HepG2 (cell line): ENCODE results near the gene YPEL3. TPM values are rescaled to one million over a fixed set of nuclear protein-coding genes. Genes with fewer than 3 reads are reported as not detected.

Experiments used
- ETV5 ChIP-seq: IDR thresholded peaks from 2 replicates; pipeline ENCODE4 v1.6.1; 2018; ENCODE audit warnings: missing biosample characterization, missing genetic modification reagents, inconsistent platforms, borderline replicate concordance
- HOXD1 ChIP-seq: sonication (generic); formaldehyde crosslinking; IDR thresholded peaks from 2 replicates; pipeline ENCODE4 v1.5.0; 2020; ENCODE audit warnings: missing genetic modification reagents
- KAT2B ChIP-seq: fragments of 150-350 bp; IDR thresholded peaks from 2 replicates; pipeline ENCODE4 v1.6.1; 2014; ENCODE audit warnings: low read depth, low read length, borderline replicate concordance
- RAD21 ChIP-seq: fragments of 450-650 bp; formaldehyde crosslinking; IDR thresholded peaks from 2 replicates; pipeline ENCODE4 v1.5.0; 2020; ENCODE audit warnings: mild to moderate bottlenecking
- RFX3 ChIP-seq: IDR thresholded peaks from 2 replicates; pipeline ENCODE4 v1.6.1; 2016; ENCODE audit warnings: missing biosample characterization, missing genetic modification reagents
- SNAI1 ChIP-seq: sonication (generic); formaldehyde crosslinking; IDR thresholded peaks from 2 replicates; pipeline ENCODE4 v1.5.0; 2020; ENCODE audit warnings: mild to moderate bottlenecking, missing genetic modification reagents, borderline replicate concordance
- SPEN ChIP-seq: sonication (generic); formaldehyde crosslinking; IDR thresholded peaks from 2 replicates; pipeline ENCODE4 v1.5.1; 2020; ENCODE audit warnings: low read depth, mild to moderate bottlenecking, missing genetic modification reagents
- SRSF1 ChIP-seq: fragments of 200-400 bp; formaldehyde crosslinking; optimal IDR thresholded peaks from 2 replicates; pipeline ENCODE3; 2017; ENCODE audit warnings: mild to moderate bottlenecking, low read depth, low read length, moderate library complexity
- STAG1 ChIP-seq: sonication (generic); formaldehyde crosslinking; IDR thresholded peaks from 2 replicates; pipeline ENCODE4 v1.4.0; 2020; ENCODE audit warnings: missing genetic modification reagents
- ZFP1 ChIP-seq: IDR thresholded peaks from 2 replicates; pipeline ENCODE4 v1.6.1; 2016
- ZFP36L1 ChIP-seq: sonication (generic); formaldehyde crosslinking; IDR thresholded peaks from 2 replicates; pipeline ENCODE4 v1.8.0; 2022; ENCODE audit warnings: mild to moderate bottlenecking, missing genetic modification reagents, moderate library complexity
- ZFP90 ChIP-seq: sonication (generic); formaldehyde crosslinking; IDR thresholded peaks from 2 replicates; pipeline ENCODE4 v1.8.0; 2022; ENCODE audit warnings: missing genetic modification reagents, mild to moderate bottlenecking, inconsistent platforms, borderline replicate concordance
- ZHX1 ChIP-seq: sonication (generic); formaldehyde crosslinking; IDR thresholded peaks from 2 replicates; pipeline ENCODE4 v1.8.1; 2022; ENCODE audit warnings: low read depth, mild to moderate bottlenecking, missing genetic modification reagents
- ZIK1 ChIP-seq: sonication (generic); formaldehyde crosslinking; IDR thresholded peaks from 2 replicates; pipeline ENCODE4 v1.5.0; 2020; ENCODE audit warnings: mild to moderate bottlenecking, low read depth, missing genetic modification reagents, borderline replicate concordance
- ZNF326 ChIP-seq: sonication (generic); formaldehyde crosslinking; IDR thresholded peaks from 2 replicates; pipeline ENCODE4 v1.4.0; 2020; ENCODE audit warnings: missing genetic modification reagents, borderline replicate concordance
- ZNF335 ChIP-seq: sonication (generic); formaldehyde crosslinking; IDR thresholded peaks from 2 replicates; pipeline ENCODE4 v1.4.0; 2020; ENCODE audit warnings: missing genetic modification reagents
- ZNF616 ChIP-seq: sonication (generic); formaldehyde crosslinking; IDR thresholded peaks from 2 replicates; pipeline ENCODE4 v1.5.0; 2020; ENCODE audit warnings: low read depth, mild to moderate bottlenecking, missing genetic modification reagents
- polyA plus RNA-seq, 8 experiments: library from polyadenylated mRNA; depleted of rRNA in 3 of 8; stranded (reverse) in 7 of 8; unstranded in 1 of 8; fragments of >200 nt; fragmentation: Illumina TruSeq in 4 of 8; extraction: Trizol in 4 of 8; gene quantifications; 2 replicates each; pipeline versions ENCODE4 v1.2.1 to v1.2.3, GENCODE V29; 2011 to 2016; ENCODE audit warnings: low read depth in 4 of 8, missing spikeins in 1 of 8, mixed read lengths in 1 of 8; ENCODE audit not compliant: insufficient read depth in 1 of 8
- total RNA-seq, 5 experiments: library from RNA; depleted of rRNA; stranded (reverse); fragments of >200 nt; fragmentation: Illumina TruSeq; extraction: Trizol; gene quantifications; 2 replicates each; pipeline ENCODE4 v1.2.3, GENCODE V29; 2016; ENCODE audit warnings: low read depth in 1 of 5
- TF ChIP-seq, protein P1 (sequence below): sonication (generic); formaldehyde crosslinking; IDR thresholded peaks from 2 replicates; pipeline ENCODE4 v1.5.0; 2020; ENCODE audit warnings: missing genetic modification reagents
- TF ChIP-seq, protein P2 (sequence below): IDR thresholded peaks from 2 replicates; pipeline ENCODE4 v1.6.1; 2016; ENCODE audit warnings: control low read depth
- TF ChIP-seq, protein P3 (sequence below): sonication (generic); formaldehyde crosslinking; IDR thresholded peaks from 2 replicates; pipeline ENCODE4 v1.5.1; 2020; ENCODE audit warnings: missing genetic modification reagents, mild to moderate bottlenecking, borderline replicate concordance
- TF ChIP-seq, protein P4 (sequence below): sonication (generic); formaldehyde crosslinking; IDR thresholded peaks from 2 replicates; pipeline ENCODE4 v1.4.0; 2020; ENCODE audit warnings: missing genetic modification reagents; ENCODE audit errors: not compliant biosample characterization

The YPEL3 gene
- total and polyA plus RNA-seq, 2 of the 13 experiments (the other 11 are each of a cell fraction or from before 2014, with no cell fraction given), result 5.4 to 47.0 TPM

GRCh38 chr16:30139583-30140481 lies 43.8 kb upstream of the YPEL3 start (continued):
- TF ChIP-seq ZIK1 (CRISPR knock-in tag) (no peak), HOXD1 (CRISPR knock-in tag) (peak; percentile 45; the same call in 1 of the 2 replicates), STAG1 (CRISPR knock-in tag) (peak; percentile 19; the same call in 1 of the 2 replicates), ZNF326 (CRISPR knock-in tag) (no peak), ZNF335 (CRISPR knock-in tag) (0 out of 2 replicates have a peak, but pooled peaks have one; percentile 12), ETV5 (peak; percentile 98), SRSF1 (no peak), ZFP36L1 (CRISPR knock-in tag) (0 out of 2 replicates have a peak, but pooled peaks have one; percentile 21), KAT2B (no peak), SPEN (CRISPR knock-in tag) (no peak; the same call in 1 of the 2 replicates), ZHX1 (CRISPR knock-in tag) (peak; percentile 38; the same call in 1 of the 2 replicates), RFX3 (CRISPR knock-in tag) (0 out of 2 replicates have a peak, but pooled peaks have one; percentile 23), ZFP1 (CRISPR knock-in tag) (peak; percentile 94), ZNF616 (CRISPR knock-in tag) (no peak), RAD21 (CRISPR knock-in tag) (0 out of 2 replicates have a peak, but pooled peaks have one; percentile 25), ZFP90 (CRISPR knock-in tag) (no peak; the same call in 1 of the 2 replicates), SNAI1 (CRISPR knock-in tag) (no peak)
- TF ChIP-seq, protein P1, sequence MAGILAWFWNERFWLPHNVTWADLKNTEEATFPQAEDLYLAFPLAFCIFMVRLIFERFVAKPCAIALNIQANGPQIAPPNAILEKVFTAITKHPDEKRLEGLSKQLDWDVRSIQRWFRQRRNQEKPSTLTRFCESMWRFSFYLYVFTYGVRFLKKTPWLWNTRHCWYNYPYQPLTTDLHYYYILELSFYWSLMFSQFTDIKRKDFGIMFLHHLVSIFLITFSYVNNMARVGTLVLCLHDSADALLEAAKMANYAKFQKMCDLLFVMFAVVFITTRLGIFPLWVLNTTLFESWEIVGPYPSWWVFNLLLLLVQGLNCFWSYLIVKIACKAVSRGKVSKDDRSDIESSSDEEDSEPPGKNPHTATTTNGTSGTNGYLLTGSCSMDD (CRISPR knock-in tag), result no peak
- TF ChIP-seq, protein P2, sequence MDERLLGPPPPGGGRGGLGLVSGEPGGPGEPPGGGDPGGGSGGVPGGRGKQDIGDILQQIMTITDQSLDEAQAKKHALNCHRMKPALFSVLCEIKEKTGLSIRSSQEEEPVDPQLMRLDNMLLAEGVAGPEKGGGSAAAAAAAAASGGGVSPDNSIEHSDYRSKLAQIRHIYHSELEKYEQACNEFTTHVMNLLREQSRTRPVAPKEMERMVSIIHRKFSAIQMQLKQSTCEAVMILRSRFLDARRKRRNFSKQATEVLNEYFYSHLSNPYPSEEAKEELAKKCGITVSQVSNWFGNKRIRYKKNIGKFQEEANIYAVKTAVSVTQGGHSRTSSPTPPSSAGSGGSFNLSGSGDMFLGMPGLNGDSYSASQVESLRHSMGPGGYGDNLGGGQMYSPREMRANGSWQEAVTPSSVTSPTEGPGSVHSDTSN (CRISPR knock-in tag), result no peak
- TF ChIP-seq, protein P3, sequence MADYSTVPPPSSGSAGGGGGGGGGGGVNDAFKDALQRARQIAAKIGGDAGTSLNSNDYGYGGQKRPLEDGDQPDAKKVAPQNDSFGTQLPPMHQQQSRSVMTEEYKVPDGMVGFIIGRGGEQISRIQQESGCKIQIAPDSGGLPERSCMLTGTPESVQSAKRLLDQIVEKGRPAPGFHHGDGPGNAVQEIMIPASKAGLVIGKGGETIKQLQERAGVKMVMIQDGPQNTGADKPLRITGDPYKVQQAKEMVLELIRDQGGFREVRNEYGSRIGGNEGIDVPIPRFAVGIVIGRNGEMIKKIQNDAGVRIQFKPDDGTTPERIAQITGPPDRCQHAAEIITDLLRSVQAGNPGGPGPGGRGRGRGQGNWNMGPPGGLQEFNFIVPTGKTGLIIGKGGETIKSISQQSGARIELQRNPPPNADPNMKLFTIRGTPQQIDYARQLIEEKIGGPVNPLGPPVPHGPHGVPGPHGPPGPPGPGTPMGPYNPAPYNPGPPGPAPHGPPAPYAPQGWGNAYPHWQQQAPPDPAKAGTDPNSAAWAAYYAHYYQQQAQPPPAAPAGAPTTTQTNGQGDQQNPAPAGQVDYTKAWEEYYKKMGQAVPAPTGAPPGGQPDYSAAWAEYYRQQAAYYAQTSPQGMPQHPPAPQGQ (CRISPR knock-in tag), result no peak
- TF ChIP-seq, protein P4, sequence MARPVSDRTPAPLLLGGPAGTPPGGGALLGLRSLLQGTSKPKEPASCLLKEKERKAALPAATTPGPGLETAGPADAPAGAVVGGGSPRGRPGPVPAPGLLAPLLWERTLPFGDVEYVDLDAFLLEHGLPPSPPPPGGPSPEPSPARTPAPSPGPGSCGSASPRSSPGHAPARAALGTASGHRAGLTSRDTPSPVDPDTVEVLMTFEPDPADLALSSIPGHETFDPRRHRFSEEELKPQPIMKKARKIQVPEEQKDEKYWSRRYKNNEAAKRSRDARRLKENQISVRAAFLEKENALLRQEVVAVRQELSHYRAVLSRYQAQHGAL (CRISPR knock-in tag), result no peak
